Tibial nerve (tissue), 4 donors: ENCODE results near the gene DDX51.

Experiments
- EP300 ChIP-seq, 2 donors: sonication (generic); formaldehyde crosslinking; IDR thresholded peaks; one replicate each; pipeline ENCODE4 v1.6.1; 2017; ENCODE audit warnings: antibody characterized with exemption in 2 of 2, mild to moderate bottlenecking in 1 of 2
- TF ChIP-seq, protein P1 (sequence below), 5 experiments: fragments of 200-600 bp in 3 of 5; fragments of 450-650 bp in 2 of 5; sonication (generic) in 3 of 5; IDR thresholded peaks; one replicate each; pipeline ENCODE4 v1.5.1; 2016 to 2019; ENCODE audit warnings: antibody characterized with exemption in 5 of 5, mild to moderate bottlenecking in 3 of 5, moderate library complexity in 2 of 5

DNA sequence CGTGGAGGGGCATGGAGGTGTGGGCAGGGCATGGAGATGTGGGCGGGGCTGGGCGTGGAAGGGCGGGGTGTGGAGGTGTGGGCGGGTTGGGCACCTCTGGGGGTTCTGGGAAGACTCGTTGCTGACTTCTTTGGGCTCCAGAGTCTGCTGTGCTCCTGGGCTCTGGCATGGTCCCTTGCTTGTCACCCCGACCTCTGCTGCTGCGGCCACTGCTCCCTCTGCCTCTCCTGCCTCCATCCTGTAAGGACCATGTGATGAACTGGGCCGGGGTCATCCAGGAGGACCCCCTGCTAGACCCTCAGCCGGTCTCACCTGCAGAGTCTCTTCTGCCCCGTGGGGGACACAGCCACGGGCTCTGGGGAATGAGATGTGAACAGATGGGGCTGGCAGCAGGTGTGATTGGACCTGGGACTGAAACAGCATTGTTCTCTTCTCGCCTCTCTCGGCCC, 15.5 kb upstream of the DDX51 start:
- TF ChIP-seq, protein P1, sequence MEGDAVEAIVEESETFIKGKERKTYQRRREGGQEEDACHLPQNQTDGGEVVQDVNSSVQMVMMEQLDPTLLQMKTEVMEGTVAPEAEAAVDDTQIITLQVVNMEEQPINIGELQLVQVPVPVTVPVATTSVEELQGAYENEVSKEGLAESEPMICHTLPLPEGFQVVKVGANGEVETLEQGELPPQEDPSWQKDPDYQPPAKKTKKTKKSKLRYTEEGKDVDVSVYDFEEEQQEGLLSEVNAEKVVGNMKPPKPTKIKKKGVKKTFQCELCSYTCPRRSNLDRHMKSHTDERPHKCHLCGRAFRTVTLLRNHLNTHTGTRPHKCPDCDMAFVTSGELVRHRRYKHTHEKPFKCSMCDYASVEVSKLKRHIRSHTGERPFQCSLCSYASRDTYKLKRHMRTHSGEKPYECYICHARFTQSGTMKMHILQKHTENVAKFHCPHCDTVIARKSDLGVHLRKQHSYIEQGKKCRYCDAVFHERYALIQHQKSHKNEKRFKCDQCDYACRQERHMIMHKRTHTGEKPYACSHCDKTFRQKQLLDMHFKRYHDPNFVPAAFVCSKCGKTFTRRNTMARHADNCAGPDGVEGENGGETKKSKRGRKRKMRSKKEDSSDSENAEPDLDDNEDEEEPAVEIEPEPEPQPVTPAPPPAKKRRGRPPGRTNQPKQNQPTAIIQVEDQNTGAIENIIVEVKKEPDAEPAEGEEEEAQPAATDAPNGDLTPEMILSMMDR (IDR thresholded peaks at IDR 0.05): no peak
- TF ChIP-seq EP300 (IDR thresholded peaks at IDR 0.05): no peak
